Activated naive CD4-positive, alpha-beta T cell treated with anti-CD3 and anti-CD28 coated beads, Interleukin-2, amount 10 ng/mL, durations not matched to agents 7 days and 5 days (primary cell): ENCODE data around the gene SORCS2.

Source experiments
- CTCF ChIA-PET: fragments of 350-600 bp; sonication (Branson Sonifier 250); formaldehyde crosslinking; loops from one replicate; lab custom pipeline; 2021; ENCODE audit warnings: antibody characterized with exemption; lab: Charles Lee
- DNase-seq: peaks from one replicate; pipeline ENCODE4 v3.0.0-alpha.2; 2020
- H3K27ac Mint-ChIP-seq: one replicate; pipeline ENCODE4 v1.8.0; 2021; ENCODE audit warnings: mild to moderate bottlenecking, moderate library complexity, mixed read lengths
- H3K27me3 Mint-ChIP-seq: one replicate; pipeline ENCODE4 v1.8.0; 2021; ENCODE audit warnings: mild to moderate bottlenecking, mixed read lengths
- H3K36me3 Mint-ChIP-seq: one replicate; pipeline ENCODE4 v1.8.0; 2021; ENCODE audit warnings: mixed read lengths
- H3K4me1 Mint-ChIP-seq: one replicate; pipeline ENCODE4 v1.8.0; 2021; ENCODE audit warnings: mixed read lengths
- H3K4me3 Mint-ChIP-seq: one replicate; pipeline ENCODE4 v1.8.0; 2021; ENCODE audit warnings: mild to moderate bottlenecking, moderate library complexity, mixed read lengths
- H3K9me3 Mint-ChIP-seq: one replicate; pipeline ENCODE4 v1.8.0; 2021; ENCODE audit warnings: mixed read lengths

SORCS2 gene

DNA sequence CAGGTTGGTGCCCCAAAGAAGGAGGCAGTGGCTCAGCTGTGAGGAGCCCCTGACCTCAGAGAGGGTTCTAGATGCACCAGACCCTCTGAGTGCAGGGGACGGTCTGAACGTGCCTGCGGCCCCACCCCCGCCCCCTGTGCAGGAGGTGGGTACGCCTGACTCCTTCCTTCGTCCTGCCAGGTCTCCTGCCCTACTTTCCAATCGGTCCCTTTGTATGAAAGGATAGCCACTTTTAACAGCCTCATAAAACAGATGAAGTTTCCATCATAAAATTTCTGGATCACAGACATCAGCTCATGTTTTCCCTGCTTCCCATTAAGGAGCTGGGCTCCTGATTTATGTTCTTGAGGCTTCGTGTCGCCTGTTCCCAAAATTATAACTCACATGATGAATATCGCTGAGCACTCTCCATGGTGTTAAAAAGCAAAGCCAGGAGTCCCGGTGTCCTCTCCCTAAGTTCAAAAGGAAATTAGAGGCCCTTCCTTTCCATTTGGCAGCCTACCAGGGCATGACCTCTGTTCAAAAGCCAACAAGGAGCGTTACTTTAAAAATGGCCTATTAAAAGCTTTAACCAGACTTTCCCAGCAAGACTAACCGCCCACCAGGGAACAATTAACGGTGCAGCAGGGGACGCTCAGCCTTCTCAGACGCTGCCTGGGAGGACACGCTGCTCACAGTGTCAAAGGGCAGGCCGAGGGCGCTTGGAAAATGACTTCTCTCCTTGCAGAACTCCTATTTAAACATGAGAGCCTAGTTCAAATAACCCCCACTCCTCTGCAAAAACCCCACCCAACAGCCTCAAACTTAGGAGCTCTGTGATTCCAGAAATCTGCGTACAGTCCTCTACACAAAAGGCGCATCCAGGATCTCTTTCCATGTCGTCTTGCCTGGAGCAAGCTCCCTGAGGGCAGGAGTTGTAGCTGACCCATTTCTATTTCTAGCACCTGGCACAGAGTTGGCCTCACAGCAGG lies 565.4 kb downstream of the SORCS2 start:
- no peak for DNase-seq
- no peak overlapping the region for H3K4me3 Mint-ChIP-seq
- peaks cover 18% of the 10 kb centered on the region for H3K36me3 Mint-ChIP-seq
- peaks cover 47% of the 10 kb centered on the region for H3K4me1 Mint-ChIP-seq
- H3K27me3 Mint-ChIP-seq = no peaks in the 10 kb centered on the region
- H3K9me3 Mint-ChIP-seq = no peaks in the 10 kb centered on the region
- peak overlapping the region; percentile 98 for H3K27ac Mint-ChIP-seq
- CTCF ChIA-PET = interaction anchor here (0.9 to 6.5 kb wide), 3 partner anchors 9 to 86 kb away, joined by 3 to 85 read pairs (median 3); no protein-coding TSS in a partner anchor

- peak overlapping the region; percentile 41 for H3K4me3 Mint-ChIP-seq
- H3K9me3 Mint-ChIP-seq = no peaks in the 10 kb centered on the region
- CTCF ChIA-PET = interaction anchor here (0.9 to 6.5 kb wide), 3 partner anchors 9 to 85 kb away, joined by 3 to 85 read pairs (median 3); no protein-coding TSS in a partner anchor
- peak overlapping the region; percentile 98 for H3K27ac Mint-ChIP-seq
- DNase-seq = no peak
- H3K27me3 Mint-ChIP-seq = no peaks in the 10 kb centered on the region
- H3K4me1 Mint-ChIP-seq = peaks cover 47% of the 10 kb centered on the region
- H3K36me3 Mint-ChIP-seq = peaks cover 18% of the 10 kb centered on the region
These were observed 566.1 kb downstream of the SORCS2 start for GRCh38 chr4:7758476-7758875.

DNA sequence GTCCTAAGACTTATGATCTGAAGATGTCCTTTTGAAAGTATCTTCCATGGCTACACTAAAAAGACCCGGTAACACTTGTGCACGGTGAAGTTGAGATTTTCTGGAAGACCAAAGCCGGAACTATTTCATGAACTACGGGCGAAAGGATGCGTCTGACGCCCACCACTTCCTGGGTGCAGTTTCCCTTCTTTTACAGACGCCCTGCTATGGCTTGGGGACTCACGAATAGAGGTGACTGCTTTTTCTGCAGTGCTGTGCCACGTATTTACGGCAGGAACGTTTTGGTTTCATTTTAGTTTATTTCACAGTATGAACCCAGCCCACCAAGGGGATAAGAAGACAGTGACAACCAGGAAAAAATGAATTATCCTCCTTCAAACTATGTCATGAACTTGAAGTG lies 566.9 kb downstream of the SORCS2 start:
- DNase-seq = peak; percentile 85
- Mint-ChIP-seq H3K4me3 (peak overlapping the region; percentile 67), H3K36me3 (peaks cover 18% of the 10 kb centered on the region), H3K27me3 (no peaks in the 10 kb centered on the region), H3K4me1 (peaks cover 47% of the 10 kb centered on the region), H3K9me3 (no peaks in the 10 kb centered on the region), H3K27ac (peak overlapping the region; percentile 98)
- CTCF ChIA-PET = interaction anchor here (1.1 to 6.5 kb wide), 2 partner anchors 10 to 43 kb away, joined by 4 to 85 read pairs; no protein-coding TSS in a partner anchor

GRCh38 chr4:7759635-7760034 lies 567.3 kb downstream of the SORCS2 start:
- CTCF ChIA-PET = interaction anchor here (1.1 to 6.5 kb wide), 5 partner anchors 8 to 228 kb away, joined by 3 to 85 read pairs (median 4); no protein-coding TSS in a partner anchor
- Mint-ChIP-seq H3K4me1 (peaks cover 47% of the 10 kb centered on the region), H3K27me3 (no peaks in the 10 kb centered on the region), H3K27ac (peak overlapping the region; percentile 98), H3K9me3 (no peaks in the 10 kb centered on the region), H3K36me3 (peaks cover 18% of the 10 kb centered on the region), H3K4me3 (peak overlapping the region; percentile 67)
- no peak for DNase-seq

DNA sequence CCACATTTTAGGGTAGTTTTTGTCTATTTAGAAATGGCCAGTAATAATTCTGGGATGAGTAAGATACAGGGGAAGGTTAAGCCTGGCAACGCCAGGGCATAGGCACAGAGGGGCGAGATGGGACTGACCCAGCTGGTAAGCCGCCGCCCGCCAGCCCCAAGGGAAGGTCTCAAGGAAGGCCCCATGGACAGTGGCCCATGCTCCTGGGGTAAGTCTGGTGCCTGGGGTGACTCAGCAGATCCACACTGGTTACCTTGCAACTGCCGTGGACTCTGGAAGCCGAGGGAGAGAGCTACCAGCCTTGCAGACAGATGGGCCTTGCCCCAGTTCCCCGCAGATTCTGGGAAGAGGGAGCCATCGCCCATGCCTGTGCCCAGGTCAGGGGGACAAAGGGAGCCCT lies 567.9 kb downstream of the SORCS2 start:
- Mint-ChIP-seq H3K4me3 (peak overlapping the region; percentile 67), H3K9me3 (no peaks in the 10 kb centered on the region), H3K4me1 (peaks cover 47% of the 10 kb centered on the region), H3K36me3 (peaks cover 18% of the 10 kb centered on the region), H3K27ac (peak overlapping the region; percentile 98), H3K27me3 (no peaks in the 10 kb centered on the region)
- no peak for DNase-seq
- CTCF ChIA-PET = interaction anchor here (1.1 to 6.5 kb wide), 5 partner anchors 9 to 227 kb away, joined by 3 to 85 read pairs (median 4); no protein-coding TSS in a partner anchor

GRCh38 chr4:7760706-7761105 lies 568.4 kb downstream of the SORCS2 start:
- Mint-ChIP-seq H3K27ac (peak overlapping the region; percentile 98), H3K27me3 (no peaks in the 10 kb centered on the region), H3K9me3 (no peaks in the 10 kb centered on the region), H3K36me3 (peaks cover 18% of the 10 kb centered on the region), H3K4me1 (peaks cover 47% of the 10 kb centered on the region), H3K4me3 (no peak overlapping the region)
- DNase-seq = no peak
- CTCF ChIA-PET = interaction anchor here (1.2 to 6.5 kb wide), 7 partner anchors 9 to 228 kb away, joined by 3 to 85 read pairs (median 6); no protein-coding TSS in a partner anchor

GRCh38 chr4:7761312-7761711 lies 569.0 kb downstream of the SORCS2 start:
- no peak for DNase-seq
- H3K9me3 Mint-ChIP-seq = no peaks in the 10 kb centered on the region
- peaks cover 47% of the 10 kb centered on the region for H3K4me1 Mint-ChIP-seq
- H3K27ac Mint-ChIP-seq = peak overlapping the region; percentile 71
- H3K27me3 Mint-ChIP-seq = no peaks in the 10 kb centered on the region
- no peak overlapping the region for H3K4me3 Mint-ChIP-seq
- H3K36me3 Mint-ChIP-seq = peaks cover 18% of the 10 kb centered on the region
- CTCF ChIA-PET = interaction anchor here (0.9 to 6.5 kb wide), 10 partner anchors 8 to 232 kb away, joined by 3 to 85 read pairs (median 6); no protein-coding TSS in a partner anchor

- CTCF ChIA-PET = interaction anchor here (0.9 to 6.5 kb wide), 11 partner anchors 8 to 231 kb away, joined by 3 to 85 read pairs (median 6); no protein-coding TSS in a partner anchor
- Mint-ChIP-seq H3K4me3 (no peak overlapping the region), H3K9me3 (no peaks in the 10 kb centered on the region), H3K4me1 (peaks cover 46% of the 10 kb centered on the region), H3K27ac (peak overlapping the region; percentile 71), H3K36me3 (peaks cover 18% of the 10 kb centered on the region), H3K27me3 (no peaks in the 10 kb centered on the region)
- DNase-seq = peak; percentile 66
These were observed 569.4 kb downstream of the SORCS2 start for GRCh38 chr4:7761720-7762119.

DNA sequence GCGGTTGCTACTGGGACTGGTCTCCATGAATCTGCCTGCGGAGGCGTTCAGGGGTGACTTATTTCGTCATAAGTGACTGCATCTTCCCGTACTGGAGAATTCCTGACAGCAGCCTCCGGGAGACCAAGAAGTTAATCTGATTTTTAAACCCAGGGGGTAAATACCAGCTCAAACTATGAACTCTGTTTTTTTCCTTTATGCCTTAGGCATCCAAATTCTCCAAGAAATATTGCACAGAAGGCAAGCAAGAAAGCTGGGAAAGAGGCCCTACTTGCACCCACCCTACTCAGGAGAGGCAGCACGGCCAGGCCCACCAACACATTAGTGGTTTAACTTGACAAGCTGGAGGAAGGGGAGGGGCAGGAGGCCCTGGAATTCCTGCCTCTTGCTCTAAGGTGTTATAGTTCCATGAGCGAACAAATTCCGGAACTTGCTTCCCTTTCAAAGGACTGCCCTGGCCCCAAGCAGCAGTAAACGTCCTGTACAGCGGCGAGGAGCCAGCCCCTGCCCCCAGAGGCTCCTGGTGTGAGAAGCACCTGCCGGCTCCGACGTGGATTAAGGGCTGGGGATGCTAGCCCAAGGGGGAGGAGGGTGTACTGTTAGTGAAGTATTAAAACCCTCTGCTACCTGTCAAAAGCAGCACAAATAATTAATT lies 570.2 kb downstream of the SORCS2 start:
- peaks cover 17% of the 10 kb centered on the region for H3K36me3 Mint-ChIP-seq
- CTCF ChIA-PET = interaction anchor here (0.9 to 6.5 kb wide), 11 partner anchors 7 to 231 kb away, joined by 3 to 85 read pairs (median 6); no protein-coding TSS in a partner anchor

DNA sequence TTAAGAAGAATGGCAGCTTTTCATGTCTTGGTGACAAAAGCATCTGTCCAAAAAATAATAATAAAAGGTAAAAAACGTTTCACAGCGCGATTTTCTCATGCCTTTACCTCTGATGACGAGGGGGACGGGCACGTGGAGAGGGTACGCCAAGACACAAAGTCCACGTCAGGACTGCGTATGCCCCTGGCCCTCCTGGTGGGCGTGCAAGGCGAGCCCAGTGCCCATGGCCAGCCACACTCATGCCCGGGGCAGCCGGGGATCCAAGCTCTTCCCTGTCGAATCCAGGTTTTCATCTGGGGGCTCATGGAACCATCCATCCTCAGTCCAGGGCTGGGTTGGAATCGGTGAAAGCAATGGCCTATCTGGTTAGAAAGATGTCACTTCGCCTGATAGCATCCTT lies 570.8 kb downstream of the SORCS2 start:
- Mint-ChIP-seq H3K4me1 (peaks cover 32% of the 10 kb centered on the region), H3K9me3 (no peaks in the 10 kb centered on the region), H3K27ac (peak overlapping the region; percentile 11), H3K27me3 (no peaks in the 10 kb centered on the region), H3K4me3 (no peak overlapping the region), H3K36me3 (peaks cover 13% of the 10 kb centered on the region)
- DNase-seq = no peak
- CTCF ChIA-PET = interaction anchor here (1.3 to 6.5 kb wide), 4 partner anchors 12 to 230 kb away, joined by 3 to 85 read pairs (median 6); no protein-coding TSS in a partner anchor

More for the DNA sequence above, 570.2 kb downstream of the SORCS2 start:
- Mint-ChIP-seq H3K4me1 (peaks cover 38% of the 10 kb centered on the region), H3K27ac (no peak overlapping the region), H3K9me3 (no peaks in the 10 kb centered on the region), H3K27me3 (no peaks in the 10 kb centered on the region), H3K4me3 (no peak overlapping the region)
- no peak for DNase-seq

DNA sequence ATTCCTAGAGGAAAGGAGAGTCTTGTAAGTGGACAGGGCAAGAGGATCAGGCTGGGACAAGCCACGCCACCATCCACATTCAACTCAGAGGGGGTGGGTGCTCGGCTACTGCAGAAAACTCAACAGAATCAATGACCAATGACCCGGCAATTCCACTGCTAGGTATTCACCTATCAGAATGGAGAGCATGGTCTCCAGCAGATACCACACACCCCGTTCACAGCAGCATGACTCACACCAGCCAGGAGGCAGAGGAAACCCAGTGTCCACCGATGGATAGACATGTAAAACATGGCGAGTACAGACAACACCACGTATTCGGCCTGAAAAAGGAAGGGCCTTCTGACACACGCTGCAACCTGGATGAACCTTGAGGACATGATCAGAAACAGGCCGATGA lies 571.5 kb downstream of the SORCS2 start:
- Mint-ChIP-seq H3K27me3 (no peaks in the 10 kb centered on the region), H3K4me3 (no peak overlapping the region), H3K9me3 (no peaks in the 10 kb centered on the region), H3K36me3 (peaks cover 14% of the 10 kb centered on the region), H3K27ac (no peak overlapping the region), H3K4me1 (peaks cover 26% of the 10 kb centered on the region)
- CTCF ChIA-PET = interaction anchor here (1.5 to 7.5 kb wide), 2 partner anchors 40 to 44 kb away, joined by 4 to 99 read pairs; no protein-coding TSS in a partner anchor
- DNase-seq = no peak

- Mint-ChIP-seq H3K4me3 (no peak overlapping the region), H3K27ac (no peak overlapping the region), H3K36me3 (peaks cover 12% of the 10 kb centered on the region), H3K9me3 (no peaks in the 10 kb centered on the region), H3K4me1 (peaks cover 21% of the 10 kb centered on the region), H3K27me3 (no peaks in the 10 kb centered on the region)
- DNase-seq = no peak
- CTCF ChIA-PET = interaction anchor here (1.5 to 7.5 kb wide), 2 partner anchors 39 to 44 kb away, joined by 4 to 99 read pairs; no protein-coding TSS in a partner anchor
These were observed 572.1 kb downstream of the SORCS2 start for GRCh38 chr4:7764466-7764865.

DNA sequence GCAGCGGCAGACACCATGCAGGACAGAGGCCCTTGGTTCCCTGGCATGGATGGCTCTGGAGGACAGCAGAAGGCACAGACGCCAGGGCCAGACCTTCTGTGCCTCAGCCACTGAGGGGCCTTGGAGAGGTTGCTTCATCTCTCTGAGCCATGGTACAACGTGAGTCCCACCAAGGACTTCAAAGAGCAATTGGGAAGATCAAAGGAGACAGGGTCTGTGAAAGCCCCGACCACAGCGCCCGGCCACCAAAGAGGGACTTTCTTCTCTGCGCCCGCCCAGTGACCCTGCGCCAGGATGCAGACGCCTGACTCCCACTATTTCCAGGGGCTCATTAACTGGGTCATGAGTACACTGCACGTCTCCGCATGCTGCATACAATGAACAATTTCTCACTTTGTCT lies 573.3 kb downstream of the SORCS2 start:
- H3K27ac Mint-ChIP-seq = no peak overlapping the region
- CTCF ChIA-PET = interaction anchor here (1.5 to 7.5 kb wide), 2 partner anchors 38 to 46 kb away, joined by 4 to 99 read pairs; no protein-coding TSS in a partner anchor

More for the DNA sequence above, 573.3 kb downstream of the SORCS2 start:
- Mint-ChIP-seq H3K27me3 (no peaks in the 10 kb centered on the region), H3K9me3 (no peaks in the 10 kb centered on the region), H3K36me3 (peaks cover 15% of the 10 kb centered on the region), H3K4me1 (peaks cover 22% of the 10 kb centered on the region), H3K4me3 (no peak overlapping the region)
- DNase-seq = no peak
